Mammary epithelial cell (primary cell): ENCODE data around the gene PABPN1L.

Source experiments
- EZH2 ChIP-seq: IDR thresholded peaks from 2 replicates; pipeline ENCODE4 v1.6.1; 2012; ENCODE audit warnings: low read length, inconsistent platforms, borderline replicate concordance
- TF ChIP-seq, protein P1 (sequence below), 2 donors: IDR thresholded peaks in 1 of 2; conservative IDR thresholded peaks in 1 of 2; 2 replicates each; pipeline ENCODE4 v1.5.1; 2011 to 2012; ENCODE audit warnings: inconsistent platforms in 2 of 2, low read length in 2 of 2, mild to moderate bottlenecking in 2 of 2, control low read depth in 1 of 2, low read depth in 1 of 2; ENCODE audit not compliant: insufficient read depth in 1 of 2; ENCODE audit errors: extremely low read depth in 1 of 2

DNA sequence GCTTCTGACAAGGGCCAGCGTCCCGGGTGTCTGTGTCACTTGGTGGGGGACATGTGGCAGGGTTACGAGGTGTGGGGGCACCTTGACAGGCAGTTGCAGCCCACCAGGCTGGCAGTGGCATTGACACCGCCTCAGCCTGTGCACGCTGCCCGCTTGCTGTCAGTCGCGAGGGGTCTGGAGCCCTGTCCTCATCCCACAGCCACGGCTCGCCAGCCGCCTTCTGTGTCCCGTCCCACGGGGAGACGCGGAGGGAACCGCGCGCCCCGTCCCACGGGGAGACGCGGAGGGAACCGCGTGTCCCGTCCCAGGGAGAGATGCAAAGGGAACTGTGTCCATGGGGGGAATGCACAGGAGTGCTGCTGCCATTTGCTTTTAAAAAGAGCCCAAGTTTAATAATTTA, 3.5 kb downstream of the PABPN1L start:
- TF ChIP-seq EZH2, result no peak
- TF ChIP-seq, protein P1, sequence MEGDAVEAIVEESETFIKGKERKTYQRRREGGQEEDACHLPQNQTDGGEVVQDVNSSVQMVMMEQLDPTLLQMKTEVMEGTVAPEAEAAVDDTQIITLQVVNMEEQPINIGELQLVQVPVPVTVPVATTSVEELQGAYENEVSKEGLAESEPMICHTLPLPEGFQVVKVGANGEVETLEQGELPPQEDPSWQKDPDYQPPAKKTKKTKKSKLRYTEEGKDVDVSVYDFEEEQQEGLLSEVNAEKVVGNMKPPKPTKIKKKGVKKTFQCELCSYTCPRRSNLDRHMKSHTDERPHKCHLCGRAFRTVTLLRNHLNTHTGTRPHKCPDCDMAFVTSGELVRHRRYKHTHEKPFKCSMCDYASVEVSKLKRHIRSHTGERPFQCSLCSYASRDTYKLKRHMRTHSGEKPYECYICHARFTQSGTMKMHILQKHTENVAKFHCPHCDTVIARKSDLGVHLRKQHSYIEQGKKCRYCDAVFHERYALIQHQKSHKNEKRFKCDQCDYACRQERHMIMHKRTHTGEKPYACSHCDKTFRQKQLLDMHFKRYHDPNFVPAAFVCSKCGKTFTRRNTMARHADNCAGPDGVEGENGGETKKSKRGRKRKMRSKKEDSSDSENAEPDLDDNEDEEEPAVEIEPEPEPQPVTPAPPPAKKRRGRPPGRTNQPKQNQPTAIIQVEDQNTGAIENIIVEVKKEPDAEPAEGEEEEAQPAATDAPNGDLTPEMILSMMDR (conservative IDR thresholded peaks at IDR 0.05 in 1 of 2, IDR thresholded peaks at IDR 0.05 in 1 of 2; ENCODE audit: extremely low read depth in 1 of 2, insufficient read depth in 1 of 2, low read depth in 1 of 2, low read length in 2 of 2), result no peak
